Measurements from ENCODE around the gene GYPE.
"Not testable (repeated sequence)": the region's sequence is repeated elsewhere in the genome, so short reads cannot be mapped to it uniquely, and the experiment has no call there.

GYPE gene

DNA sequence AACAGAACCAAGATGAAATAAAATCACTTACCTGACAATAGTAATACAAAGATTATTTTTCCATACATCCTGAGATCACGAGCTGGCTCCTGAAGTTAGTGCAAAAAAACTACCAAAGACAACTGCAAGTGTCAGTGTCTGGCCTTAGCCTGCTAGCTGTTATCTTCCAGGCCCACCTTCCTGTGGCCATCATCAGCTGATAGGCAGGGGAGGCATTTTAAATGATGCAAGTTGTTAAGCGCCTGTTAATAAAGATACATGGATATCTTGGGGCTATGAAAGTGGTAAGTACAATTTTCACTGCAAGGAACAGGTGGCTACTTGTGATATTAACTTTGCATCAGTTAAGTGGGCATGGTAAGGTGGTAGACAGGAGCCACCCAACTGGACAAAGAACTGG lies at the start of gene GYPE:
Gene GYPE, minus strand, starts transcription at position 120 of the 400 bp plus-strand sequence. Its CDS starts 52 bp downstream, at position 68.
- not testable (repeated sequence) for DNase-seq

DNA sequence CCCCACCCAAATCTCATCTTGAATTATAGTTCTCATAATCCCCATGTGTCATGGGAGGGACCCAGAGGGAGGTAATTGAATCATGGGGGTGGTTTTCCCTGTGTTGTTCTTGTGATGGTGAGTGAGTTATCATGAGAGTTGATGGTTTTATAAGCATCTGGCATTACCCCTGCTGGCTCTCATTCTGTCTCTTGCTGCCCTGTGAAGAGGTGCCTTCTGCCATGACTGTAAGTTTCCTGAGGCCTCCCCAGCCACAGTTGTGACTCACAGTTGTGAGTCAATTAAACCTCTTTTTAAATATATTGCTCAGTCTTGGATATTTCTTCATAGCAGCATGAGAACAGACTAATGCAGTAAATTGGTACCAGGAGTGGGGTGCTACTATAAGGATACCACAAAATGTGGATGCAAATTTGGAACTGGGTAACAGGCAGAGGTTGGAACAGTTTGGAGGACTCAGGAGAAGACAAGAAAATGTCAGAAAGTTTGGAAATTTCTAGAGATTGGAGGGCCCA lies 46.2 kb upstream of the GYPE start:
- DNase-seq = not testable (repeated sequence)

DNA sequence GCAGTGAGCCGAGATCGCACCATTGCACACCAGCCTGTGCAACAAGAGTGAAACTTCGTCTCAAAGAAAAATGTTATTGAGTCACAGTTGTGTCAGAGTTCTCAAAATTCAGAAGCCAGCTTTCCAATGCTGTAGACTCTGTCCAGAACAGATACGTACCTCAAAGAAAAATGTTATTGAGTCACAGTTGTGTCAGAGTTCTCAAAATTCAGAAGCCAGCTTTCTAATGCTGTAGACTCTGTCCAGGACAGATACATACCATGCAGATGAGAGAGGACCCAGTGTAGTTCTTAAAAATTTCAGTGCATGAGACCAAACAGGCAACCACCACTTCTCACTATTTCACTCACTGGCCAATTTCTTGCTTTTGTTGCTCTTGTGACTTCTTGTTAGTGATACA lies 45.6 kb upstream of the GYPE start:
- not testable (repeated sequence) for DNase-seq

DNA sequence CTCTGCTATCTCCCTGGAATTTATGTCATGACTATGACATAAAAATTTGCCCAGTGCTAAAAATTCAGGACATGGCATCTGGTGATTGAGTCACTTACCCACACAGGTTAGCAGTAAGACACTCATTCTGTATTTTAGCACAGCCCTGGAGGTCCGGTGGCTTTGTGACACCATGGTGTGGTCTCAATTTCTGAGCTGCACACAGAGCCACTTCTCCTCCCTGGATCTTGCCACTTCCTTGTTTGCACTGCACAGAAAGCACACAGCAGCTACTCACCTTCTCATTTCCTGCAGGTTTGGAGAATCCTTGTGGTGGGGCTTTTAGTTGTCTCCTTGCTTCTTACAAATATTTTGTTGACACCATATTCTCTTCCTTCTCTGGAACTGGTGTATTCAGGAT lies 44.8 kb upstream of the GYPE start:
- DNase-seq = not testable (repeated sequence)

DNA sequence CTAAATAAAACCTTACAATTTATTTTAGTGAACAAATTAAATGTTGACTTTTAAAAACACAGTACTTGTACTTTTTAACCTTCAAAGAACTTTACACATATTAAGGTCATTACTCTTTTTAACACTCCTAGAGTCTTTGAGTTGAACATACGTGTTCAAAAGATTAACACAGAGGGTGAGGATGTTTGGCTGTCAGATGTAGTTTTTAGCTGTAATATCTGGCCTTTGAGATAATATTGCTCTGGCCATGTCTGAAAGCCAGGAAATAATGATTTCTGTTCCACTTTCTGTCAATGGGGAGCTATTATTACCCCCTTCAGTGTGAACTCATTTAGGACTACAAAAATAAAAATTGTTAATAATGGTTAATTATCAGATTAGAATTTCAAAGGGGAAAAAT lies 42.1 kb upstream of the GYPE start:
- not testable (repeated sequence) for DNase-seq

DNA sequence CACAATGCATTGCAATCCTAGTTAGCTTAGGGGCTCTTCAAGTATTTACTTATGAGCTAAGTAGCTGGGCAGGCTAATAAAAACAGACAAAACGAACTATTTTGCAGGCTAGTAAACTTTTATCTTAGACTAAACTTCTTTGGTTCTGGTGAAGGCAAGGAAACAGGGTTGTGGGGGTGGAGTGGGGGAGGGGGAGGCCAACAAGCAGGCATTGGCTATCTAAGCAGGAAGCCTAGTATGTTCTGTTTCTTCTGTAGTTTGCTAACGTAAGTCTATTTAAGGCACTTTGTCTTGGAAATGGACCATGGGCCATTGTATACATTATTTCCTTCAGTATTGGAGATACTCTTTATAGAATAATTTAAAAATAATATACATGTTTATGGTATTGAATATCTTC lies 35.3 kb upstream of the GYPE start:
- DNase-seq = not testable (repeated sequence)

DNA sequence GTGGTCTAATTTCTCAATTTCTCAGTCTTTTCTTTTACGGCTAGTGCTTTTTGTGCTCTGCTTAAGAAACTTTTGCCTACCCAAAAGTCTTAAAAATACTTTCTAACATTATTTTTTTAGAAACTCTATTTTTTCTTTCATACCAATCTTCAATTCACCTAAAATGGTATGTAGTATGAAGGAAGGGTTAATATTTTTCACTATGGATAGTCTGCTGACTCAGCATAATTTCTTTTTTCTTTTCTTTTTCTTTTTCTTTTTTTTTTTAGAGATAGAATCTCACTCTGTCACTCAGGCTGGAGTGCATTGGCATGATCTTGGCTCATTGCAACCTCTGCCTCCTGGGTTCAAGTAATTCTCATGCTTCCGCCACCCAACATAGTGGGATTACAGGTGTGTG lies 34.2 kb upstream of the GYPE start:
- DNase-seq = no peak

DNA sequence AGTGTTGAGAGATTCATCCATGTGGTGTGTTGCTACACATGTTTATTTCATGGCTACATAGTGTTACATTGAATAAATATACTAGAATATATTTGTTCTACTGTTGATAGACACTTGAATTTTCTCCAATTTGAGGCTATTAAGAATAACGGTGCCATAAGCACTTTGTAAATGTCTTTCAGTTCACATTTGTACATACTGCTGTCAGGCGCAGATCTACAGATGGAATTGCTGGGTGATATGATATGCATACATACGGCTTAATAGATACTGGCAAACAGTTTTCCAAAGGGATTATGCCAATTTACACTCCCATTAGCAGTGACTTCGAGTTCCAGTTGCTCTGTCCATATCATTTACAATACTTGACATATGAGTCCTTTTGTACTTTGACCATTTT lies 33.5 kb upstream of the GYPE start:
- not testable (repeated sequence) for DNase-seq

DNA sequence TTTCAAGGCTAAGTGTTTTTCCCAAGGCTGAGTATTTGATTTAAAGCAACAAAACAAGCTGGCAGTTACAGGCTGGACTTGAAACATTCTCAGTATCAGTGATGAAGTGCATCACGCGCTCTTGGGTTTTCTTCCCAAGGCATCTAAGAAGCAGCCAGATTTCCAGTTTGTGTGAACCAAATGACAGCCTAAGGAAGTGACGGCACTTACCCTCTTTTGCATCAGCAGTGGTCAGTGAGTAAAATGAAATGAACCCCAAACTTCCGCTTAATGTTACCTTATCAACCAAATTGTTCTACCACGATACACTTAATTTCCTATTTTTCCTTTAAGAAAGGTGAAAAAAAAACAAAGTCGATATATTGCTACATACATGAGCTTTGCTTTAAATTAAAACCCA lies 15.8 kb upstream of the GYPE start:
- peak in 1 of 58 donors; percentile 4 for DNase-seq

DNA sequence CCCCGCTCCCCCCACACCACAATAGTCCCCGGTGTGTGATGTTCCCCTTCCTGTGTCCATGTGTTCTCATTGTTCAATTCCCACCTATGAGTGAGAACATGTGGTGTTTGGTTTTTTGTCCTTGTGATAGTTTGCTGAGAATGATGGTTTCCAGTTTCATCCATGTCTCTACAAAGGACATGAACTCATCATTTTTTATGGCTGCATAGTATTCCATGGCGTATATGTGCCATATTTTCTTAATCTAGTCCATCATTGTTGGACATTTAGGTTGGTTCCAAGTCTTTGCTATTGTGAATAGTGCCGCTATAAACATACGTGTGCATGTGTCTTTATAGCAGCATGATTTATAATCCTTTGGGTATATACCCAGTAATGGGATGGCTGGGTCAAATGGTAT lies 11.1 kb upstream of the GYPE start:
- DNase-seq = not testable (repeated sequence)

DNA sequence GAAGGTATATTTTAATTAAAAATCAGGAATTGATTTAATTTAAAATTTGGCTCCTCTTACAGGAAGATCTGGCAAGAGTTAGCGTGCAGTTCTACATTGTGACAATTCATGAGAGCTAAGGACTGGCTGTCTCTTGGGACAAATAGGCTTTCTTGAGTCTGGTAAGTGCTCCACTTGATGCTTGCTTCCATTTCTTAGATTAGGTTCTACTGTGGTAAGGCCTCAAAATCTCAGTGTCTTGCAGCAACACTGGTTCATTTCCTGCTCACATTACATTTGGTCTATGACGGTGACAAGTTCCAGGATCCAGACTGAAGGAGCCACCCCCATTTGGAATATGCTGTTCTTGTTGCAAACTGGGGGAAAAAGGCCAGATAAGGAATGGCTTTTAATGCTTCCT lies 7.1 kb upstream of the GYPE start:
- DNase-seq = not testable (repeated sequence)

DNA sequence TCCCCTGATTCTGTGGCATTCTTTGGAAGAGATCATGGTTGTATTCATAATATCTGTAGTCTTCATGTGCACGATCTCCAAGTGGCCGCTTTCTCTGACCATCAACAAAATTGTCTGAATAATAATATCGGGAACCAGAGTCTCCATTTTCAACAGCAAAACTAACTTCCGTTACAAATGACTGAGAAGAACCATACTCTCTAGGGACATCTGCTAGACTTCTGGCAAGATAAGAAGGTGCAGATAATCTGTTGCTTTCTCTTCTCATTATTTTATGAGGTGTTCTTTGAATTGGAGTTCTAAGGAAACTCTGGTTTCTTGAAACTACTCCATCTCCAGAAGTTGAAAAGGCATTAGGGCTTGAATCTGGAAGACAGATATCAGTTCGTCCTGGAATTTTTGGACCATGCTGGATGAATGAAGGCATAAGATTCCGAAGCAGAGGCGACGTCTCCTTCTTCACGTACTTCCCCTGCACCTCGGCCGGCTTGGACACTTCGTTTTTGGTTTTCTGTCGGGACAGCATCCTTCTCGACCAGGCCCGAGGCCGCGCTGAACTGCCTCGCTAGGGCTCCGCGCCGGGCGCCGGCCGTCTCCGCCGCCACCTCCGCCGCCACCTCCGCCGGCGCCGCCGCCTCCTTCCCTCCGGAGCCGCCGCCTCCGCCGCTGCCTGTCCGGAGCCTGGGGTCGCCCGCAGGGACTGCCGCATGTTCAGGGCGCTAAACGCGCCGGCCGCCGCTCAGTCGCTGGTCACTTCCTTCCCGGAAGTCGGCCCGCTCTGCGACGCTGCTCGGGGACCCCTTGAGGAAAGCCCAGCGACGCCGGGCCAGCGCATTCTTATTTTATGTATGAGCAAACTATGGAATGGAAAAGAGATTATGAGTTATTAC lies 6.4 kb upstream of the GYPE start:
- peak in 7 of 58 donors; percentile 0 to 2 (median 1) for DNase-seq

DNA sequence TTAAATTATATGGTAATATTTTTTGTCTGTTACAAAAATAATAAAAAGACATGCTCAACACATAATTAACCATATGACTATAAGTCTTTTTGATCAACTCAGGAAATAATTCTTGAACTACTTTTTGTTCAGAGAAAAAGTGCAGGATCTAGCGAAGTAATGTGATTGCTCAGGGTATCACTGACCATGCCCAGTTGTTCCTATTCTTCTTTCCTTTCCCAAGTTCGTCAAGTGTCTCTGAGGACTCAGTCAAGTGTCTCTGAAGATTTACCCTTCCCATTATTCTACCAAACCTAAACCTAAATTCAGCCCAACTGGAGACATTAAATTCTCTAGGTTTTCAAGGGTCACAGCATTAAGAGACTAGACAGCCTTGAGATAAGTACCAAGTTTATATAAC lies 5.5 kb upstream of the GYPE start:
- not testable (repeated sequence) for DNase-seq

DNA sequence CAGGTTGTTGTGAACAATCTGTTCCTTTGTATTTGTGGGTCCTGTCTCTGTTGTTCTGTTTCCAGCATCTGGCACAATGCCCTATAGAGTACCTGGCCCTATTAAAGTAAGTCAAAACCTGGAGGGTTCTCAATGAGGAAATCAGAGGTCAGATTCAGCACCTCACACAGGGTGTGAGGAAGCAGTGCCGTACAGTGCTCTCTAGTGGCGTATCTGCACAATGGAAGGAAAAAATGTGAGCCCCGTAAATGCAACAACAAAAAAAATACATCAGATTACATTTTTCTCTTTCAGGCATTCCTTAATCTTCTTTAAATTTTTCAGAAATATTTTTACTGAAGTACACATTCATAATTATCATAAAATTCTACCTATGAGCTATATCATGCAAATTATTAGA lies 2.5 kb upstream of the GYPE start:
- DNase-seq = peak in 2 of 58 donors; percentile 0 to 4

DNA sequence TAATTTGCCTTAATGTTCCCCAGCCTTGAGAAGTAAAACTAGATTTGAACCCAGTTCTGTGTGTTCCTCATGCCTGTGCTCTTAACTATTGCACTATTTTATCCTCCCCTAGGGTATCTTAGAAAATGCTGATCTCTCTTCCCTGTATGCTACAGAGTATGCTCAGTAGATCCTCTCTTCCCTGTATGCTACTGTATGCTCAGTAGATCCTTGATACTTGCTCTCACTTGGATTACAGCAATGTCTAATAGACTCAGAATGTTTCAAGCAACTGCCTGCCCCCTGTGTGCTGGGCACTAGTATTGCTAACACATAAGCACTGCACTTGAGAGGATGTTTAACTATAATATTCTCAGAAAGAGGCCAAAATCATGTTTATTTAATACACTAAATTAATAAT lies 928 bp downstream of the GYPE start:
- not testable (repeated sequence) for DNase-seq

DNA sequence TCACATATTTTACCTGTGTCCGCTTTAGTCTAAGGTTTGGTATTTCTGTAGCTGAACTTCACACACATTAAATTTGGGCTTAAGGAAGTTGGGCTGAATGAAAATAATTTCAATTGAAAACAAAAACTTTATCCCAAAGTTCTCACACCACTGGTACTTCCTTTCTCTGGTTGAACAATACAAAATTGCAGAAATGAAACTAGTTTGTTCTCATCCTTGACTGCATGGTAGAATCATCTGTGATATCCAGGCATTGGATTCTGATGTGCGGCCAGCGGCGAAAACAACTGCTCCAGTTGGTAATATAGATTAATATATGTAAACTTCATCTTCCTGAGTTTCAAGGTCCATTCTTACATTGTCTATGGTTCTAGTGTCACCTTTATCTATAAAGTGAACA lies 15.0 kb downstream of the GYPE start:
- DNase-seq = not testable (repeated sequence)

DNA sequence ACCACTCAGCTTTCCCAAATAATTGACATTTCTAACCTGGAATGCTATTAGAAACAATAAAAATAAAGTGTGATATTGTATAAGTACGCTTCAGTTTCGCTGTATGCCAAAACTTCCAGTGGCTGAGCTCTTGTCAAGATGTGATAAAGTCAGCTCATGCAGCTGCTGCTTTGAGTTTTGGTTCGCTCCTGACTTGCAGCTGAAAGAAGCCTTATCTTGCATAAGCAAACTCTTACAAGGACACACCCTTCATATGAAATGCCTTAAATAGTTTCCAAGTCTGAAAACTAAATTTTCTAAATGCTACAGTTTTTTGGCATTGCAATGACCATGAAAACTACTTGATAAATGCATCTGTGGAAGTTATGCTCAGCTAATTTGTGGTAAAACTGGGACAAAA lies 17.2 kb downstream of the GYPE start:
- not testable (repeated sequence) for DNase-seq

DNA sequence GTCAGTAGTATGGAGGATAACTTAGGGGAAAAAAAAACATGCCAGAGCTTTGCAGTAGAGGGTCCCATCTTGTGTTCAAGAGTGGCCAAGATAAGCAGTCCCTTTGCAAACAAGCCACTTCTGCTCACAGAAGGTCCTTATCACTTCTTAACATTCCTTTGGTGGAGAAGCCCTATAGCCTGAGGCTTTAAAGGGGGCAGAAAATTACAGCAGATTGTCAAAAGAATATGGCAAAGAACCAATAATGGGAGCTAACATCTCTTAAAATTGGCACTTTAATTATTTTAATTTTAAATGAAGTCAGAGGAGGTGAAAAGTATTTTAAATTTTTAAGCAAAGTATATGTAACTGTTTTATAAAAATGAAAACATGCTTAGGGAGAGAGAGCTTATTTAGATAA lies 20.4 kb downstream of the GYPE start:
- not testable (repeated sequence) for DNase-seq

DNA sequence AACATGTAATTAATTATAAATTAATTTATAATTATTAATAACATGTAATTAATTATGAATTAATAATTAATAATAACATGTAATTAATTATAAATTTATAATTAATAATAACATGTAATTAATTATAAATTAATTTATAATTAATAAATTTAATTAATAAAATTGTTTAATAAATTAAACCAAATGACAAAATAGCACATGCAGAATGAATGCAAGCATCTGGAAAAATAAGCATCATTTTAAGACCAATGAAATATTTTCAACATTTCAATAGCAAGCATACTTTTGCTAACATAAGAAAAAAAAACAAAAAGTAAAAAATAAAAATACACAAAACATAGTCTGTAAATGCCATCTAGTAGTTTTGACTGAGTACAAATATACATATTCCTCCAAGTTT lies 21.8 kb downstream of the GYPE start:
- no peak for DNase-seq

DNA sequence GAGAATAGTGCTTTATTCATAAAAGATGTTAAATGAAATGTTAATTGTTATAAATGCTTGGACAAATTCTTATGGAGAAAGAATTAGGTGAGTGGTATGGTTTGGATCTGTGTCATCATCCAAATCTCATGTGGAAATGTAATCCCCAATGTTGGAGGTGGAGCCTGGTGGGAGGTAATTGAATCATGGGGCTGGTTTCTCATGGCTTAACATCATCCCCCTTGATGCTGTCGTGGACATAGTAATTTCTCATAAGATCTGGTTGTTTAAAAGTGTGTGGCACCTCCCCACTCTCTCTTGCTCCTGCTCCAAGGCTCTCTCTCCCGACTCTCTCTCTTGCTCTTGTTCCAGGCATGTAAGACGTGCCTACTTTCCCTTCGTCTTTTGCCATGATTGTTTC lies 22.5 kb downstream of the GYPE start:
- DNase-seq = no peak

DNA sequence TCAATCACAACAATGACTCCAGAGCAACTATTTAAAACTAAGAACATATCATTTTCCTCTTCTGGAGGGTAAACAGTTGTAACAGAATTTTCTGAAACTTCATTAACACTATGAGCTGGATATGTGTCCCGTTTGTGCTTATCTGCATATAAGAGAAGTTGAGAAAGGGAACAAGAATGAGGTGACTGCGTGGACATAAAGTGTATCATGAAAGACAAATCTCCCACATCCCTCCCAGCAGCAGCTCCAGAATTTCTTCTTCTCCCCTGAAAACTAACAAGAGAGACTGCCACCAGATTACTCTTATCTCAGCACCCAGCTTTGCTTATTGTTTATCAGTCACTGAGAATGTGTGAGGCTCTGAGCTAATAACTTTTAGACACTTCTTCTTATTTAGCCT lies 25.8 kb downstream of the GYPE start:
- DNase-seq = not testable (repeated sequence)

DNA sequence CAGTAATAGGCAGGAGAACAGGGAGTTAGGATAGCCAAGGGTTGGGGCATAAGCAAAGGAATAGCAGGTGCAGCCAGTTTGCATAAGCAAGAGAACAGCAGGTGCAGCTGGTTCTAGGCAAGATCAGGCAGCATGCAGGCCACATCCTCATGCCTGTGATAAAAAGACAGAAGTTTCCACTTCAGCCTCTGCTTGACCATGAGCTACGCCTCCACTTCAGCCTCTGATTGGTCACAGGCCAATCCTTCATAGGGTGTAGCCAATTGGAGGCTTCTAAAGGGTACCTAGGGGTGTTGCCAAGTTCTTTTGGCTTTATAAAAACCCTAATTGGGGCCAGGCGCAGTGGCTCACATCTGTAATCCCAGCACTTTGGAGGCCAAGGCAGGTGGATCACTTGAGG lies 30.0 kb downstream of the GYPE start:
- DNase-seq = not testable (repeated sequence)
